Esophagus (tissue), 2 donors: Measurements from ENCODE around the gene PDXK. TPM values are rescaled to one million over a fixed set of nuclear protein-coding genes. Genes with fewer than 3 reads are reported as not detected.

Source experiments
- H3K27ac ChIP-seq, 2 donors: one replicate each; pipeline ENCODE4 v1.5.1; 2013; ENCODE audit warnings: low read depth in 2 of 2, mild to moderate bottlenecking in 2 of 2, inconsistent platforms in 1 of 2, low read length in 1 of 2, moderate library complexity in 1 of 2
- H3K27me3 ChIP-seq, 2 donors: one replicate each; pipeline ENCODE4 v1.6.1; 2013; ENCODE audit warnings: low read length in 2 of 2, control low read depth in 1 of 2, mild to moderate bottlenecking in 1 of 2; ENCODE audit not compliant: insufficient read depth in 2 of 2, control insufficient read depth in 1 of 2
- H3K36me3 ChIP-seq, 2 donors: one replicate each; pipeline ENCODE4 v1.6.1; 2013; ENCODE audit warnings: low read length in 1 of 2; ENCODE audit not compliant: control insufficient read depth in 2 of 2, insufficient read depth in 2 of 2
- H3K4me1 ChIP-seq, 2 donors: one replicate each; pipeline ENCODE4 v1.6.1; 2013; ENCODE audit warnings: low read length in 1 of 2; ENCODE audit not compliant: control insufficient read depth in 2 of 2, insufficient read depth in 2 of 2
- H3K4me3 ChIP-seq, 2 donors: one replicate each; pipeline ENCODE4 v1.5.1; 2013; ENCODE audit warnings: low read length in 2 of 2, mild to moderate bottlenecking in 2 of 2, low read depth in 1 of 2, moderate library complexity in 1 of 2
- H3K9me3 ChIP-seq, 2 donors: one replicate each; pipeline ENCODE4 v1.6.1; 2013; ENCODE audit warnings: mild to moderate bottlenecking in 2 of 2, low read depth in 1 of 2, low read length in 1 of 2, moderate library complexity in 1 of 2; ENCODE audit not compliant: control insufficient read depth in 2 of 2, insufficient read depth in 1 of 2
- WGBS, 2 donors: extraction: QIAGEN DNeasy Blood & Tissue Kit; methylation state at CpG; one replicate each; pipeline ENCODE4 v1.1.7; 2013; 5-methylcytosine and 5-hydroxymethylcytosine counted together
- polyA plus RNA-seq, 2 donors: library from polyadenylated mRNA; stranded (reverse); fragments of 200-250 nt; gene quantifications; one replicate each; pipeline ENCODE4 v1.2.3, GENCODE V29; 2013
- donor health status: healthy with polysubstance abuse.
- donor health status: Bipolar disorder and iron deficiency.

Gene PDXK
- polyA plus RNA-seq, 2 donors = 54.7 to 73.4 TPM

GRCh38 chr21:43721206-43721605, 2.3 kb downstream of the PDXK start:
- H3K4me3 ChIP-seq = no peak overlapping the region
- peaks cover 13 to 27% of the 10 kb centered on the region in 2 donors for H3K4me1 ChIP-seq
- WGBS, 2 donors = 75 to 78% methylated on average over 4 of the region's 4 CpGs
- H3K27me3 ChIP-seq = no peaks in the 10 kb centered on the region
- H3K36me3 ChIP-seq = peaks cover 0 to 11% of the 10 kb centered on the region in 2 donors
- no peak overlapping the region for H3K27ac ChIP-seq
- no peaks in the 10 kb centered on the region for H3K9me3 ChIP-seq

- no peaks in the 10 kb centered on the region for H3K9me3 ChIP-seq
- H3K4me3 ChIP-seq = no peak overlapping the region
- WGBS, 2 donors = 51 to 69% methylated on average over 3 of the region's 3 CpGs
- no peaks in the 10 kb centered on the region for H3K27me3 ChIP-seq
- peak overlapping the region in 1 of 2 donors; percentile 36 for H3K27ac ChIP-seq
- H3K4me1 ChIP-seq = peaks cover 13 to 32% of the 10 kb centered on the region in 2 donors
- H3K36me3 ChIP-seq = peaks cover 0 to 11% of the 10 kb centered on the region in 2 donors
These were observed 3.0 kb downstream of the PDXK start for GRCh38 chr21:43721939-43722338.

GRCh38 chr21:43723648-43724047, 4.7 kb downstream of the PDXK start:
- Histone ChIP-seq H3K27ac (no peak overlapping the region), H3K4me3 (no peak overlapping the region), H3K4me1 (peaks cover 19 to 44% of the 10 kb centered on the region in 2 donors), H3K36me3 (peaks cover 0 to 11% of the 10 kb centered on the region in 2 donors), H3K9me3 (no peaks in the 10 kb centered on the region), H3K27me3 (no peaks in the 10 kb centered on the region)
- WGBS, 2 donors = 82 to 92% methylated on average over 12 of the region's 12 CpGs

GRCh38 chr21:43726686-43727518, 8.0 kb downstream of the PDXK start:
- H3K4me1 ChIP-seq = peaks cover 18 to 40% of the 10 kb centered on the region in 2 donors
- H3K4me3 ChIP-seq = no peak overlapping the region
- no peaks in the 10 kb centered on the region for H3K9me3 ChIP-seq
- 51 to 58% methylated on average over 21 of the region's 21 CpGs for WGBS, 2 donors
- H3K27me3 ChIP-seq = no peaks in the 10 kb centered on the region
- peak overlapping the region; percentile 64 to 88 for H3K27ac ChIP-seq
- peaks cover 0 to 9% of the 10 kb centered on the region in 2 donors for H3K36me3 ChIP-seq

- 57 to 59% methylated on average over 10 of the region's 10 CpGs for WGBS, 2 donors
- Histone ChIP-seq H3K27me3 (no peaks in the 10 kb centered on the region), H3K27ac (peak overlapping the region; percentile 68 to 88), H3K9me3 (no peaks in the 10 kb centered on the region), H3K4me1 (peaks cover 17 to 38% of the 10 kb centered on the region in 2 donors), H3K4me3 (no peak overlapping the region), H3K36me3 (peaks cover 0 to 9% of the 10 kb centered on the region in 2 donors)
These were observed 8.7 kb downstream of the PDXK start for GRCh38 chr21:43727519-43728153.

- Histone ChIP-seq H3K36me3 (peaks cover 0 to 9% of the 10 kb centered on the region in 2 donors), H3K9me3 (no peaks in the 10 kb centered on the region), H3K4me3 (peak overlapping the region in 1 of 2 donors; percentile 30), H3K27ac (peak overlapping the region; percentile 68 to 88), H3K4me1 (peaks cover 17 to 38% of the 10 kb centered on the region in 2 donors), H3K27me3 (no peaks in the 10 kb centered on the region)
- 31 to 39% methylated on average over 6 to 7 of the region's 7 CpGs for WGBS, 2 donors
These were observed 9.2 kb downstream of the PDXK start for GRCh38 chr21:43728154-43728466.

- H3K4me1 ChIP-seq = peaks cover 17 to 44% of the 10 kb centered on the region in 2 donors
- peak overlapping the region; percentile 30 to 33 for H3K4me3 ChIP-seq
- H3K27ac ChIP-seq = peak overlapping the region; percentile 68 to 88
- H3K36me3 ChIP-seq = peaks cover 0 to 6% of the 10 kb centered on the region in 2 donors
- H3K27me3 ChIP-seq = no peaks in the 10 kb centered on the region
- WGBS, 2 donors = 11 to 19% methylated on average over 59 of the region's 59 CpGs
- H3K9me3 ChIP-seq = no peaks in the 10 kb centered on the region
These were observed 9.8 kb downstream of the PDXK start for GRCh38 chr21:43728467-43729390.

GRCh38 chr21:43731476-43731875, 12.5 kb downstream of the PDXK start:
- Histone ChIP-seq H3K4me3 (no peak overlapping the region), H3K27me3 (no peaks in the 10 kb centered on the region), H3K27ac (peak overlapping the region in 1 of 2 donors; percentile 85), H3K4me1 (peaks cover 17 to 51% of the 10 kb centered on the region in 2 donors), H3K9me3 (no peaks in the 10 kb centered on the region), H3K36me3 (peaks cover 0 to 8% of the 10 kb centered on the region in 2 donors)
- 65 to 78% methylated on average over 6 of the region's 6 CpGs for WGBS, 2 donors
